Tibial nerve (tissue), 4 donors: ENCODE results near the gene PROM1. TPM values are rescaled to one million over a fixed set of nuclear protein-coding genes. Genes with fewer than 3 reads are reported as not detected.

Experiments used
- DNase-seq, 2 donors: peaks; one replicate each; pipeline ENCODE4 v3.0.0-alpha.2; 2019; ENCODE audit warnings: low spot score in 2 of 2
- H3K27ac ChIP-seq, 4 donors: fragments of 200-600 bp; sonication (generic) in 3 of 4; one replicate each; pipeline ENCODE4 v1.5.1; 2017 to 2019; ENCODE audit warnings: mild to moderate bottlenecking in 1 of 4
- H3K27me3 ChIP-seq, 2 donors: fragments of 200-600 bp; sonication (generic) in 1 of 2; one replicate each; pipeline versions ENCODE4 v1.5.1 to v1.6.0; 2017 to 2019
- H3K36me3 ChIP-seq, 3 donors: fragments of 200-600 bp; sonication (generic); one replicate each; pipeline ENCODE4 v1.5.1; 2018 to 2019
- H3K4me1 ChIP-seq, 4 donors: fragments of 200-600 bp; sonication (generic) in 3 of 4; one replicate each; pipeline ENCODE4 v1.5.1; 2017 to 2019
- H3K4me3 ChIP-seq, 4 donors: fragments of 200-600 bp; sonication (generic) in 3 of 4; one replicate each; pipeline ENCODE4 v1.5.1; 2017 to 2019; ENCODE audit warnings: mild to moderate bottlenecking in 1 of 4, moderate library complexity in 1 of 4
- H3K9me3 ChIP-seq, 4 donors: fragments of 200-600 bp; sonication (generic) in 3 of 4; one replicate each; pipeline ENCODE4 v1.5.1; 2017 to 2019
- CTCF ChIP-seq, 5 experiments: fragments of 200-600 bp in 3 of 5; fragments of 450-650 bp in 2 of 5; sonication (generic) in 3 of 5; IDR thresholded peaks; one replicate each; pipeline ENCODE4 v1.5.1; 2016 to 2019; ENCODE audit warnings: antibody characterized with exemption in 5 of 5, mild to moderate bottlenecking in 3 of 5, moderate library complexity in 2 of 5
- EP300 ChIP-seq, 2 donors: sonication (generic); formaldehyde crosslinking; IDR thresholded peaks; one replicate each; pipeline ENCODE4 v1.6.1; 2017; ENCODE audit warnings: antibody characterized with exemption in 2 of 2, mild to moderate bottlenecking in 1 of 2
- POLR2A ChIP-seq, 2 donors: fragments of 450-650 bp; IDR thresholded peaks; one replicate each; pipeline ENCODE4 v1.6.1; 2017; ENCODE audit warnings: antibody characterized with exemption in 2 of 2, mild to moderate bottlenecking in 2 of 2, moderate library complexity in 2 of 2
- WGBS, 2 donors: methylation state at CpG; one replicate each; pipeline ENCODE4 v1.1.5; 2018; 5-methylcytosine and 5-hydroxymethylcytosine counted together
- total RNA-seq, 4 donors: library from RNA; depleted of rRNA; stranded (reverse); fragments of >200 nt; gene quantifications; one replicate each; pipeline ENCODE4 v1.1.0, GENCODE V29; 2016

Gene PROM1
- total RNA-seq, 4 donors from 2014 or later: not detected

- no peak for TF ChIP-seq POLR2A (IDR thresholded peaks at IDR 0.05)
- TF ChIP-seq EP300 (IDR thresholded peaks at IDR 0.05): no peak
- TF ChIP-seq CTCF (IDR thresholded peaks at IDR 0.05): no peak
- H3K36me3 ChIP-seq: no peaks in the 10 kb centered on the region
- no peak overlapping the region for H3K4me3 ChIP-seq
- no peak overlapping the region for H3K27ac ChIP-seq
- no peaks in the 10 kb centered on the region for H3K9me3 ChIP-seq
- WGBS, 2 donors: 60 to 66% methylated on average over 7 of the region's 7 CpGs
- no peaks in the 10 kb centered on the region for H3K27me3 ChIP-seq
- DNase-seq: no peak
- peaks cover 0 to 10% (median 0%) of the 10 kb centered on the region in 4 donors for H3K4me1 ChIP-seq
These were observed 51.4 kb downstream of the PROM1 start for GRCh38 chr4:16032396-16032770.

- WGBS, 2 donors: 52 to 60% methylated on average over 2 of the region's 2 CpGs
- DNase-seq: no peak
- no peak for TF ChIP-seq EP300 (IDR thresholded peaks at IDR 0.05)
- TF ChIP-seq POLR2A (IDR thresholded peaks at IDR 0.05): no peak
- no peak for TF ChIP-seq CTCF (IDR thresholded peaks at IDR 0.05)
- no peaks in the 10 kb centered on the region for H3K36me3 ChIP-seq
- no peak overlapping the region for H3K27ac ChIP-seq
- no peaks in the 10 kb centered on the region for H3K27me3 ChIP-seq
- H3K9me3 ChIP-seq: no peaks in the 10 kb centered on the region
- H3K4me1 ChIP-seq: peaks cover 0 to 13% (median 0%) of the 10 kb centered on the region in 4 donors
- H3K4me3 ChIP-seq: no peak overlapping the region
These were observed 52.1 kb downstream of the PROM1 start for GRCh38 chr4:16031546-16032395.

- Histone ChIP-seq H3K27ac (no peak overlapping the region), H3K36me3 (no peaks in the 10 kb centered on the region), H3K4me3 (no peak overlapping the region), H3K9me3 (no peaks in the 10 kb centered on the region), H3K4me1 (peaks cover 0 to 19% (median 0%) of the 10 kb centered on the region in 4 donors), H3K27me3 (no peaks in the 10 kb centered on the region)
- WGBS, 2 donors: 2 to 89% methylated on average over 1 of the region's 1 CpG
- TF ChIP-seq EP300 (IDR thresholded peaks at IDR 0.05) (no peak), CTCF (IDR thresholded peaks at IDR 0.05) (no peak), POLR2A (IDR thresholded peaks at IDR 0.05) (no peak)
- no peak for DNase-seq
These were observed 53.9 kb downstream of the PROM1 start for GRCh38 chr4:16029886-16030285.

GRCh38 chr4:16029262-16029661, 54.6 kb downstream of the PROM1 start:
- TF ChIP-seq POLR2A (IDR thresholded peaks at IDR 0.05): no peak
- TF ChIP-seq EP300 (IDR thresholded peaks at IDR 0.05): no peak
- no peak for TF ChIP-seq CTCF (IDR thresholded peaks at IDR 0.05)

GRCh38 chr4:16027626-16028025, 56.2 kb downstream of the PROM1 start:
- Histone ChIP-seq H3K4me3 (no peak overlapping the region), H3K9me3 (no peaks in the 10 kb centered on the region), H3K36me3 (no peaks in the 10 kb centered on the region), H3K4me1 (peaks cover 0 to 19% (median 0%) of the 10 kb centered on the region in 4 donors), H3K27me3 (no peaks in the 10 kb centered on the region), H3K27ac (no peak overlapping the region)
- no peak for DNase-seq
- no peak for TF ChIP-seq POLR2A (IDR thresholded peaks at IDR 0.05)
- TF ChIP-seq EP300 (IDR thresholded peaks at IDR 0.05): no peak
- no peak for TF ChIP-seq CTCF (IDR thresholded peaks at IDR 0.05)
- WGBS, 2 donors: 62 to 67% methylated on average over 4 of the region's 4 CpGs

More at GRCh38 chr4:16029262-16029661, 54.6 kb downstream of the PROM1 start:
- Histone ChIP-seq H3K4me1 (peaks cover 0 to 19% (median 0%) of the 10 kb centered on the region in 4 donors), H3K27ac (no peak overlapping the region), H3K4me3 (no peak overlapping the region), H3K27me3 (no peaks in the 10 kb centered on the region), H3K36me3 (no peaks in the 10 kb centered on the region), H3K9me3 (no peaks in the 10 kb centered on the region)
- no peak for DNase-seq
- WGBS, 2 donors: 16 to 17% methylated on average over 4 of the region's 4 CpGs
